Right kidney (tissue), 9 donors: ENCODE results near the gene ARHGEF28.
A peak's percentile ranks its signal among the peaks of the same experiment; 100 is the strongest.

Source experiments
- DNase-seq: peaks from one replicate; pipeline ENCODE4 v3.0.0-alpha.2; 2016
- long read RNA-seq, 8 donors: transcript quantifications; one replicate each; lab custom pipeline, GENCODE V29; 2026

ARHGEF28 gene
- long read RNA-seq, donor 1, full-length matches to known transcripts = 5 of 21 reads
- long read RNA-seq, donor 1, partial matches to known transcripts = 16 of 21 reads
- long read RNA-seq, donor 1, other reads (novel, unspliced or antisense) = 0 of 21 reads
- long read RNA-seq, donor 2 = 0 reads
- long read RNA-seq, donor 3 = 0 reads
- long read RNA-seq, donor 4, partial matches to known transcripts = 0 of 3 reads
- long read RNA-seq, donor 4, other reads (novel, unspliced or antisense) = 0 of 3 reads
- long read RNA-seq, donor 5, full-length matches to known transcripts = 3 of 11 reads
- long read RNA-seq, donor 5, partial matches to known transcripts = 8 of 11 reads
- long read RNA-seq, donor 5, other reads (novel, unspliced or antisense) = 0 of 11 reads
- long read RNA-seq, donor 6, full-length matches to known transcripts = 3 of 9 reads
- long read RNA-seq, donor 6, partial matches to known transcripts = 6 of 9 reads
- long read RNA-seq, donor 6, other reads (novel, unspliced or antisense) = 0 of 9 reads
- long read RNA-seq, donor 7, full-length matches to known transcripts = 4 of 12 reads
- long read RNA-seq, donor 7, partial matches to known transcripts = 8 of 12 reads
- long read RNA-seq, donor 7, other reads (novel, unspliced or antisense) = 0 of 12 reads
- long read RNA-seq, donor 8, full-length matches to known transcripts = 1 of 7 reads
- long read RNA-seq, donor 8, partial matches to known transcripts = 6 of 7 reads
- long read RNA-seq, donor 8, other reads (novel, unspliced or antisense) = 0 of 7 reads

DNA sequence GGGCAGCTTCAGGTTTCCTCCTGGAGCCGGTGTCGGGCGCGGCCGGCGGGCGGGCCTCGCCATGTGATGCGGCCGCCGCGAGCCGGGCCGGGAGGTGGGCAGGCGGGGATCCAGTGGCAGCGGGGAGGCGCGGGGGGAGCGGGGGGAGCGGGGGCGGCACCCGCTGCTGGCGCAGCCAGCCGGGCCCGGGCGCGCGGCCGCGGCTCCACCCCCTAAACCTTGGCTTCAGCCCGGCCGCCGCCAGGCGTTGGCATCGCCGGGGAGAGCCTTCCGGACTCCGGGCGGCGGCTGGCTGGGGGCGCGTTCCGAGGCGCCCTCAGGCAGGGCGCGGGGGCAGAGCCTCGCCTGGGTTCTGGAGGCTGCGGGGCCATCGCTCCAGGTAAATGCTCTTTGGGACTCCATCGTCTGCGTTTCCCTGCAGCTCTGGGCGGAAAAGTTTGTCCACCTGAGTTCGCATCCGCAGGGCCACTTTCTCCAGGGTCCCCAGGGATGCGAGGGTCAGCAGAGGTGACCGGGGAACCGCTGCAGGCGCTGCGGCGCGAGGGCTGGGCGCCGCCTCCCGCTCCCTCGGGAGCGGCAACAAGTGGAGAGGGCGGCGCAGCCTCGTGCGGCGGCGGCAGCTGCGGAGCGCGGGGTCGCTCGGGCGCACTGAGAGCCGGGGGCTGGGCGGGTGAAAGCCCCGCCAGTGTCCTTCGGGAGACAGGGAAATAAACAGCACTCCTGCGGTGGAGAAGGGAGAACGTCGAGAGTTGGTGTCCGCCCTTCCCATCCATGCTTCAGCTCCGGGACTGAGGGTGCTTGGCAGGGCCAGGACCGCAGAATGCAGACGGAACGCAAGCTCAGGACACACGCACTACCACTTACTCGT, at the start of gene ARHGEF28:
Gene ARHGEF28, plus strand, starts transcription at position 253 of the 868 bp plus-strand sequence. CDS start 58,656 bp downstream, outside the sequence.
- DNase-seq = peak; percentile 79

DNA sequence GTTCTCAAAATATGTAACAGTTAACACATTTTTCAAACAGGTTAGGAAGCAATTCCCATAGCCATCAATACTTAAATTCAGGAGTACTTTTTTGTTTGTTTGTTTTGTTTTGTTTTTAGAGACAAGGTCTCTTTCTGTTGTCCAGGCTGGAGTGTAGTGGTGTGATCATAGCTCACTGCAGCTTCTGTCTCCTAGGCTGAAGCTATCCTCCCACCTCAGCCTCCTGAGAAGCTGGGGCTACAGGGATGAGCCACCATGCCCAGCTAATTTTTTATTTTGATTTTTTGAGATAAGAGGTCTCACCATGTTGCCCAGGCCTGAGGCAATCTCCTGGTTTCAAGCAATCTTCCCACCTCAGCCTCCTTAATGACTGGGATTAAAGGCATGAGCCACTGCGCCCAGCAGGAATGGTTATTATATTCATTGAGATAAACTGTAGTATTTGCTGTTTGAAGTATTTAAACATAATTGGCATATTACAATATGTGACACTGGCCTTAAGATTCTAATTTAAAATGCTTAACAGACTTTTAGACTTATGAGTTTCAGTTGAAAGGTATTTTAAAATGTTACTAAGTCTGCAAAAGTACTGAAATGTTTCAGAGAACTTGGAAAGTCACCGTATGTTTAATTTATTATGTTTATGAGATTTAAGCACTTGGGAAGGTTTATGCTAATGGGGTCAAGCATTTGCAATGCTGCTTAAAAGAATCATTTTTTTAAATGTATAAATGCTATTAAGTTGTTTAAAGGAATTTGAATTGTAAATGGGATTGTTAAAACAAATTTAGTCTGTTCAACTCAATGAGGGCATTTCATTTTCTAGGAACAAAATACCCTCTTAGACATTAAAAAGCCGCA, 43.5 kb upstream of the ARHGEF28 start:
- no peak for DNase-seq

- no peak for DNase-seq
These were observed 38.1 kb upstream of the ARHGEF28 start for GRCh38 chr5:73587923-73588322.

DNA sequence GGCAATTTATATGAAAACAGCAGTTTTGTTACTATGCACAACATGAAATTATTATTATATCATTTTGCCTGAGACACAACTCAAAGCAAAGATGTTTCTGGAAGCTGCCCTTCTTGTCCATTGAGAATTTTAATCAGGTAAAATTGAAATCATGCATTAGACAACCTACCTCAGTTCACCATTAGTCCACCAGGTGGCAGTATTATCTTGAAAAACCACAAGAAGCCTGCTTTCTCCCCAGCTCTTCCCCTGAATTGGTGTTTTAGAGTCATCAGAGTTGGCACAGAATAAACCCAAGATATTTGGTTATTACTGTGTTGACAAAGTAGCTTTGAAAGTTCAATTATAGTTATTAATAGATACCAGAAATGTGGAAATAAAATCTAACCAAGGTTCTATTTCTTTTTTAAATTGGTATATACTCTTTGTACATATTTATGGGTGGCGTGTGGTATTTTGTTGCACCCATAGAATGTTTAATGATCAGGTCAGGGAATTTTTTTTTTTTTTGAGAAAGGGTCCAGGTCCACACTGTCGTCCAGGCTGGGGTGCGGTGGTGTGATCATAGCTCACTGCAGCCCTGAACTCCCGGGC, 34.8 kb upstream of the ARHGEF28 start:
- DNase-seq = peak; percentile 10

DNA sequence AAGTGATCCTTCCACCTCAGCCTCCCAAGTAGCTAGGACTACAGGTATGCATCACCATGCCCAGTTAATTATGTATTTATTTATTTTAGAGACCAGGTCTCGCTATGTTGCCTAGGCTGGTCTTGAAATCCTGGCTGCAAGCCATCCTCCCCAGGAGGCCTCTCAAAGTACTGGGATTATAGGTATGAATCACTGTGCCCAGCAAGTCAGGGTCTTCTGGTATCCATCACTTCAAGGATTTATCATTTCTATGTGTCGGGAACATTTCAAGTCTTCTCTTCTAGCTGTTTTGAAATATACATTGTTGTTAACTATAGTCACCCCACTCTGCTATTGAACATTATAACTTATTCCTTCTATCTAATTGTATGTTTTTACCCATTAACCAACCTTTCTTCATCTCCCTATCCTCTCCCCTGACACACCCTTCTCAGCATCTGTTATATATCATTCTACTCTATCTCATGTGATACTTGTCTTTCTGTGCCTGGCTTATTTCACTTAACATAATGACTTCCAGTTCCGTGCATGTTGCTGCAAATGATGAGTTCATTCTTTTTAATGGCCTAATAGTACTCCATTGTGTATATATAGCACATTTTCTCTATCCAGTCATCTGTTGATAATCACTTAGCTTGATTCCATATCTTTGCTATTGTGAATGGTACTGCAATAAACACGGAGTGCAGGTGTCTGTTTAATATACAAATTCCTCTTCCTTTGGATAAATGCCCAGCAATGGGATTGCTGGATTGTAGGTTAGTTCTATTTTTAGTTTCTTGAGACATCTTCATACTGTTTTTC, 34.1 kb upstream of the ARHGEF28 start:
- DNase-seq = no peak

GRCh38 chr5:73592551-73592950, 33.4 kb upstream of the ARHGEF28 start:
- no peak for DNase-seq

DNA sequence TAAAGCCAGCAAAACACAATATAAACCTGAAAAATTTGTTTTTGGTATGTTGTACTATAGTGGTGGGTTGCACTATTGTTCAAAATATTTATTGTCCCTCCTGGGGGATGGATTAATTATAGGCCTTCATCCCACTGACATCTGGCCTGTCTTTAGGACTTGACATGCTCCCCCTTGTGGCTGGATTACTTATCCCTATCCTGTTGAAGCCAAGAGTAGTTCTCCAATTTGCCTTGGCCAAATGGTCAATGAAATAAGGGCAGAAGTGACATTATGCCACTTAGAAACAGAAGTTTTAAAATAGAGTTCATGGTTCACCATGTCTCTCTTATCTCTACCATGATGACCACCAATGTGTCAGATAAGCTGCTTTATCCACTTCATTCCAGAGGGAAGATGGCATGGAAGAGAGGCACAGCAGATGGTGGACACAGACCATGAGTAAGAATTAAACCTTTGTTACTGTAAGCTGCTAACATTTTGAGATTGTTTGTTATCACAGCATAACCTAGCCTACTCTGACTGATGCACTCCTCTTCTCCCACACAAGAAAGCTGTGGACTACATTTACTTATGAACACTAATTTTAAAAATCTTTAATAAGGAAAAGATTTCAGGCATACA, 29.2 kb upstream of the ARHGEF28 start:
- no peak for DNase-seq

GRCh38 chr5:73599380-73599779, 26.6 kb upstream of the ARHGEF28 start:
- no peak for DNase-seq

DNA sequence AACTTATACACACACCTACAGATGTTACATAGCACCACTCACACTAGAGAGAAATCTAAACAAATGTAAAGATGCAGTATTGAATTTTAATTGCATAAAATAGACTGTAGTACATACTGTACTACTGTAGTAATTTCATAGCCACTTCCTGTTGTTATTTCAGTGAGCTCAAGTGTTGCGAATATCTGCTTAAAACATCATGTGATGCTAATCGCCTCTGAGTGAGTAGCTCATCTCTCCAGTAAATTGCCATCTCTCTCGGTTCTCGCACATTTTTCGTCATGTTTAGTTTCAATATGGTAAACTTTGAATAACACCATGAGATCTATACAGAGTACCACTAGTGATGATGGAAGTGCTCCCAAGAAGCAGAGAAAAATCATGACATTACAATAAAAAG, 22.0 kb upstream of the ARHGEF28 start:
- no peak for DNase-seq

DNA sequence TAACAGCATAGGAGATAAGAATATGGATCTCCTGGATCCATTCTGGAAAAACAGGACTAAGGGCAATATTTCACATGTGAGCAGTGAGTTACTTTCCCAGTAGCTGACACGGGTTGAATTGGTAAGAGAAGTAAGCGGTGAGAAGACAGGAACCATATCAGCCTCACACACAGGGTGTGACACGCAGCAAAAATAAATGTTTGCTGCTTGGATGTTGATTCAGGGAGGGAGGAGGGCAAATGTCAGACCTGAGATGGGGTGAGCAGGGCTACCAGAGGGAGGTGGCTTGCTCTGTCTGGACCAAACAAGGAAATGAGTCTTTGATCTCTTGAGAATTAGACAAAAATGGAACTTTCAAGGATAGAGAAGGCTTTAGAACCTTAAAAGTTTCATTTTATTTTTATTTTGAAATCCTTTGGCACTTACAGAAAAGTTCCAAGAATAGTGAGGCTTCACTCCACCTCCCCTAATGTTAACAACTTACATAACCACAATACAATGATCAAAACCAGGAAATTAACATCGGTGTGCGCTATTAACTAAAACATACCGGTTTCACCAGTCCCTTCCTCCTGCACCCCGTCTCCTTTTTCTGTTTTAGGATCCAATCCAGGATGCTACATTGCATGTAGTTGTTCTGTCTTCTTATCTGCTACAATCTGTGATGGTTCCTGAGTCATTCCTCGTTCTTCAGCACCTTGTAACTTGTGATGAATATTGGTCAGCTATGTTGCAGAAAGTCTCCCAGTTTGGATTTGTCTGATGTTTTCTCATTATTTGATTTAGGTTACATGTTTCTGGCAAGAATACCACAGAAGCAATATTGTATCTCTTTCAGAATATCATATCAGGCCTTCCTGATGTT, 20.5 kb upstream of the ARHGEF28 start:
- no peak for DNase-seq

DNA sequence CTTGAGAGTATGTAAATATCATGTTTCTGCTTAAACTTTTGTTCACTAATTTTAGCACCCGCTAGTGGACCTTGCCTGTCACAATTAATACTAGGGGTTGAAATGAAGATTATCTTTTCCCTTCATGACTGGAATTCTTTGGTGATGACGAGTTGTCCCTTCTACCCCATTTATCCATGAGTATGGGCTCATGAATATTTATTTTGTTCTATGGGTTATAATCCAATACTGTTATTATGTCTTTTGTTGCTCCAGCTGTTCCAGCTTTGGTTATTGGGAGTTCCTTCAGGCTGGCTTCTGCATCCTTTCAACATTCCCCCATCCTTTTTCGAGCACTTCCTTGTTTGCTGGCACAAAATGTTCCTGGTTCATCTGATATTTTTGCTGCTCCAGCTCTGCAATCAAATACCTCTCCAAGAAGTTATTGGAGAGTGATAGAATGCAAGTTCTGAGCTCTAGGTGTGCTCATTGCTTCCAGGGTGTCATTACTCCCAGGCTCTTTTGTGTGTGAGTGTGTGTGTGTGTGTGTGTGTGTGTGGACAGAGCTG, 19.7 kb upstream of the ARHGEF28 start:
- DNase-seq = no peak

DNA sequence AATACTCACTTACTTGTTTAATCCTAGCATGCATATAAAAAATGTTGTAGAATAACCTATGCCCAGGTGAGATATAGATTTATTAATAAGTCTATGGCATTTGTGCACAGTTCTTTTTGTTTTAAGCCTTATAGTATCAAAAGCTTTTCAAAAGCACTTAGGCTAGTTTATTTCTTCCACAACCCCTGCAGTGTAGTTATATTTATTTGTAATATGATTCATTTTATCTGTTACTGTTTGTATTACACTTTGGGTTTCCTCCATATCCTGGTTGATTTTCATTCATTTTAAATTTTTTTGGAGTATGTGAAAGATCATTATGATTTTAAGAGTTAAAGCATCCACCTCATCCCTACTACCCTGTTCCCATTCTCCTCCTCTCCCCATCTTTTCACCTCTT, 18.8 kb upstream of the ARHGEF28 start:
- no peak for DNase-seq

DNA sequence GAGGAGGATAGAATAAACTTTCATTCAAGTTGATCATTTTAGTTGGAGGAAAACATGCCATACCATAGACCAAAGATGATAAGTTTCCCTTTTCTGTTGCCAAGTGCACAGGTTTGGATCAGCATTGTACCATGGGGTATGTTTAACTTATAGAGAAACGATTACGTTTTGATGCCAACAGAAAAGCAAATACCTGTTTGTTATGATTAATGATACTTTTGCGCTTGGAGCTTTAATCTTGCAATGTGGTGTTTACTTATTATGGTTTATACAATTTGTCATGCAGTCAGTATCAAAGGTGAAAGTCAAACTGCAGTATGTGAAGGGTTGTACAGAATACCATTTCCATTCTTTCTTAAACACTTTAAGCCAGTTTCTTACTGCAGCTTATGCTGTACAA, 13.2 kb upstream of the ARHGEF28 start:
- no peak for DNase-seq

GRCh38 chr5:73615085-73615484, 10.9 kb upstream of the ARHGEF28 start:
- no peak for DNase-seq

DNA sequence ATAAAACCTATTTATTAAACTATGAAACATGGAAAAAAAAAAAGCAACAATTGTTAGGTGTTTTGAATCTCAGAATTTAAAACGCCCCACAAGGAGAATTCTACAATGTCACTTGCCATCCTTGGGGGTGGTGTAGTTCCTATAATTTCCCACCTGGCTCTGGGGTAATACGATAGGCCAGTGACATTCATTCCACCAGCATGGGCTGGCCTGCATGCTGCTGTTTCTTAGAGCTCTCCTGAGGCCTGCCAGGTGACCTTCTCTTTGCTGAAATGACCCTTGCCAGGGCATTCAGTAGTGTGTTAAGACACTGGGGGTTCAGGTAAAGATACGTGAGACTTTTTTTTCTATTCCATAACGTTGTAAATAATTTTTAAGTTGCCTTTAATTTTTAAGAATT, 10.0 kb upstream of the ARHGEF28 start:
- DNase-seq = no peak

- no peak for DNase-seq
These were observed 8.3 kb upstream of the ARHGEF28 start for GRCh38 chr5:73617510-73618279.

- no peak for DNase-seq
These were observed 6.2 kb upstream of the ARHGEF28 start for GRCh38 chr5:73619606-73620333.
